MM.1S (cell line): ENCODE measurements around the gene TMEM163.

ENCODE experiments used
- DNase-seq: peaks from one replicate; pipeline ENCODE4 v3.0.0-alpha.2; 2015
- H2AFZ ChIP-seq: fragments of 300-600 bp; sonication (generic); 2 replicates; pipeline ENCODE4 v1.6.0; 2016; ENCODE audit warnings: antibody characterized with exemption, low read length
- H3F3A ChIP-seq: fragments of 300-600 bp; sonication (generic); 2 replicates; pipeline ENCODE4 v1.6.1; 2016; ENCODE audit warnings: mild to moderate bottlenecking, antibody characterized with exemption, low read length, moderate library complexity, mixed read lengths; ENCODE audit not compliant: insufficient read depth
- H3K27ac ChIP-seq: fragments of 300-600 bp; sonication (generic); 2 replicates; pipeline ENCODE4 v1.5.1; 2016; ENCODE audit warnings: mild to moderate bottlenecking, low read length
- H3K27me3 ChIP-seq: fragments of 300-600 bp; sonication (generic); replicated peaks from 2 replicates; pipeline ENCODE4 v1.6.0; 2016; ENCODE audit warnings: low read length; ENCODE audit not compliant: insufficient read depth
- H3K36me3 ChIP-seq: fragments of 300-600 bp; sonication (generic); replicated peaks from 2 replicates; pipeline ENCODE4 v1.6.1; 2016; ENCODE audit warnings: mild to moderate bottlenecking, low read length, mixed read lengths; ENCODE audit not compliant: insufficient read depth
- H3K4me1 ChIP-seq: fragments of 300-600 bp; sonication (generic); 2 replicates; pipeline ENCODE4 v1.6.1; 2016; ENCODE audit warnings: low read length, mixed read lengths
- H3K4me2 ChIP-seq: fragments of 300-600 bp; sonication (generic); 2 replicates; pipeline ENCODE4 v1.6.0; 2016; ENCODE audit warnings: low read depth, low read length
- H3K4me3 ChIP-seq: fragments of 300-600 bp; sonication (generic); 2 replicates; pipeline ENCODE4 v1.5.1; 2016; ENCODE audit warnings: low read length, mixed read lengths
- H3K79me2 ChIP-seq: fragments of 300-600 bp; sonication (generic); 2 replicates; pipeline ENCODE4 v1.6.1; 2016; ENCODE audit warnings: mixed run types, low read length, mixed read lengths
- H3K9ac ChIP-seq: fragments of 300-600 bp; sonication (generic); 2 replicates; pipeline ENCODE4 v1.6.1; 2016; ENCODE audit warnings: low read length, mixed read lengths
- H3K9me2 ChIP-seq: fragments of 300-600 bp; sonication (generic); replicated peaks from 2 replicates; pipeline ENCODE4 v1.6.1; 2016; ENCODE audit warnings: mild to moderate bottlenecking, low read length, mixed read lengths; ENCODE audit not compliant: insufficient read depth
- H3K9me3 ChIP-seq: fragments of 300-600 bp; sonication (generic); replicated peaks from 2 replicates; pipeline ENCODE4 v1.6.1; 2016; ENCODE audit warnings: mild to moderate bottlenecking, low read length, mixed read lengths; ENCODE audit not compliant: insufficient read depth
- H4K20me1 ChIP-seq: fragments of 300-600 bp; sonication (generic); 2 replicates; pipeline ENCODE4 v1.6.1; 2016; ENCODE audit warnings: mild to moderate bottlenecking, low read length, moderate library complexity, mixed read lengths; ENCODE audit not compliant: insufficient read depth
- EZH2 ChIP-seq: fragments of 300-600 bp; sonication (generic); optimal IDR thresholded peaks from 2 replicates; pipeline ENCODE3; 2017; ENCODE audit warnings: low read depth, mild to moderate bottlenecking, antibody characterized with exemption, low read length, mixed read lengths
- EZH2phosphoT487 ChIP-seq: fragments of 300-600 bp; sonication (generic); IDR thresholded peaks from 2 replicates; pipeline ENCODE4 v1.6.1; 2018; ENCODE audit warnings: antibody characterized with exemption, low read length
- TF ChIP-seq, protein P1 (sequence below): fragments of 300-600 bp; sonication (generic); IDR thresholded peaks from 2 replicates; pipeline ENCODE4 v1.5.1; 2016; ENCODE audit warnings: antibody characterized with exemption, low read length, mixed read lengths

TMEM163 gene

DNA sequence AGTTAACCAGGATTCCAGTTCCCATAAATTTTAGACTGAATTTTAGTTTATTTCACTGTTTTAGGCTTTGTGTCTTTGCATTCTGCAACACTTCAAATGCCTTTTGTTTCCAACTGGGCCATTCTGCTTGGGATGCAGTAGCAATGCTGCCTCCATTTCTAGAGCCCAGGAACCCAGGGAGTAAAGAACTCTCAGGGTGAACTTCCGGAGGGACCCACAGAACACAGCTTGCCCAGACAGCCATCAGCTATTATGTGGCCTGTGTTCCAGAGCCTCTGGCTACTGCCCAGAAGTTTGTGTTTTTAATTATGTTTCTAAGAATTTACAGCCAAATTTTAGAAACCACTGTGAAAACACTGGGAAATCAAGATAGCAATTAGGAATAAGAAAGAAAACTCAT lies 145.1 kb downstream of the TMEM163 start:
- H2AFZ ChIP-seq, result no peak overlapping the region
- H3K4me1 ChIP-seq, result no peaks in the 10 kb centered on the region
- TF ChIP-seq EZH2phosphoT487 (no peak), EZH2 (no peak)
- TF ChIP-seq, protein P1, sequence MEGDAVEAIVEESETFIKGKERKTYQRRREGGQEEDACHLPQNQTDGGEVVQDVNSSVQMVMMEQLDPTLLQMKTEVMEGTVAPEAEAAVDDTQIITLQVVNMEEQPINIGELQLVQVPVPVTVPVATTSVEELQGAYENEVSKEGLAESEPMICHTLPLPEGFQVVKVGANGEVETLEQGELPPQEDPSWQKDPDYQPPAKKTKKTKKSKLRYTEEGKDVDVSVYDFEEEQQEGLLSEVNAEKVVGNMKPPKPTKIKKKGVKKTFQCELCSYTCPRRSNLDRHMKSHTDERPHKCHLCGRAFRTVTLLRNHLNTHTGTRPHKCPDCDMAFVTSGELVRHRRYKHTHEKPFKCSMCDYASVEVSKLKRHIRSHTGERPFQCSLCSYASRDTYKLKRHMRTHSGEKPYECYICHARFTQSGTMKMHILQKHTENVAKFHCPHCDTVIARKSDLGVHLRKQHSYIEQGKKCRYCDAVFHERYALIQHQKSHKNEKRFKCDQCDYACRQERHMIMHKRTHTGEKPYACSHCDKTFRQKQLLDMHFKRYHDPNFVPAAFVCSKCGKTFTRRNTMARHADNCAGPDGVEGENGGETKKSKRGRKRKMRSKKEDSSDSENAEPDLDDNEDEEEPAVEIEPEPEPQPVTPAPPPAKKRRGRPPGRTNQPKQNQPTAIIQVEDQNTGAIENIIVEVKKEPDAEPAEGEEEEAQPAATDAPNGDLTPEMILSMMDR, result no peak
- H3K9ac ChIP-seq, result no peak overlapping the region
- DNase-seq, result no peak
- H3K4me3 ChIP-seq, result no peak overlapping the region
- H3K9me2 ChIP-seq, result no peaks in the 10 kb centered on the region
- no peak overlapping the region for H3K27ac ChIP-seq
- no peaks in the 10 kb centered on the region for H3K9me3 ChIP-seq
- no peaks in the 10 kb centered on the region for H4K20me1 ChIP-seq
- no peaks in the 10 kb centered on the region for H3K36me3 ChIP-seq
- no peaks in the 10 kb centered on the region for H3K79me2 ChIP-seq
- no peak overlapping the region for H3K4me2 ChIP-seq
- no peaks in the 10 kb centered on the region for H3K27me3 ChIP-seq
- no peaks in the 10 kb centered on the region for H3F3A ChIP-seq

DNA sequence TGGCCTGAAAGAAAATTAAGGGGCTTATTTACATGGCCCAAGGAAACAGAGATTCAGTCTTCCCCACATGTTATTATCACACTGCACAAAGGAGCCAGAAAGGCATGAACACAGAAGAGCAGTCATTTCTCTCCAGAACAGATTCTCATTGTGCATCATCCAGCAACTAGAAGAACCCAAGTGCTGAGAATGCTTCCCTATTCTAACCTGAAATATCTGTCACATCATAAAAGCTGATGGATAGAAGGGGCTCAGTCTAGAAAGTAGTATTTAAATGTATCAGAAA lies 145.8 kb downstream of the TMEM163 start:
- Histone ChIP-seq H3K36me3 (no peaks in the 10 kb centered on the region), H3F3A (no peaks in the 10 kb centered on the region), H3K4me1 (no peaks in the 10 kb centered on the region), H3K9me2 (no peaks in the 10 kb centered on the region), H4K20me1 (no peaks in the 10 kb centered on the region), H3K4me2 (no peak overlapping the region), H3K27me3 (no peaks in the 10 kb centered on the region), H3K4me3 (no peak overlapping the region), H3K79me2 (no peaks in the 10 kb centered on the region), H3K9me3 (no peaks in the 10 kb centered on the region), H3K9ac (no peak overlapping the region), H2AFZ (no peak overlapping the region), H3K27ac (no peak overlapping the region)
- DNase-seq, result no peak
- TF ChIP-seq EZH2 (no peak), EZH2phosphoT487 (no peak)
- TF ChIP-seq, protein P1, result no peak

DNA sequence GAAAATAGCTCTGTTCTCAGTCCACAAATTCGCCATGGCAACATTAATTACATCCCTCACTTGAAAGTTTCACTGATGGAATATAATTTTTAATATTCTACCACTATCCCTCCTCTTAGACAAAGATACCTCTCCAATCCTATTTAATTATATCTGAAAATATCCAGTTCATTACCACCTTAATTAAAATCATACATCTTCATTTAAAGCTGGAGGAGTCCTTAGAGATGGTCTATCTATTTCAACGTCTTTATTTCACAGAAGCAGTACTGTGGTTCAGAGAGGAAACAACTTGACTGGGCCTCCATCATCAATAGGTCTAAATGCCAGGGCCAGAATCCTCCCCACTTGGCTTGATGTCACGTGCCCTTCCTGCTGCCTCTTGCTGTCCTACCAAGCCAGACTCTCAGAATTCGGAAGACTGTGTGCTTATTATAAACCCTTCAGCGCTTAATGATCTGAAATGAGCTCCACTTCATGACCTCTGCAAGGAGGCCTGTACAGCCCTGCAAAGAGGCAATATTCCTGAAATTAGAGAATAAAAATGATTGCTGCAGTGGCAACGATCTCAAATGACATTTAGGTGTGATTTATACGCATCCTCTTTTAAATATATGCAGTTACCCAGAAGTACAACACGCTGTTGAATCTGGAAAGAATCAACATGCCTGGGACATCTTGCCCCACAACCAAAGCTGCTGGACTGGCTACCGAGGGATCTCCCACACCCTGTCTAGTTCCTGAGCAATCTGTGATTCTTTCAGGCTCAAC lies 146.3 kb downstream of the TMEM163 start:
- H3K9me3 ChIP-seq, result no peaks in the 10 kb centered on the region
- no peak overlapping the region for H2AFZ ChIP-seq
- no peak overlapping the region for H3K4me3 ChIP-seq
- H3K4me1 ChIP-seq, result no peaks in the 10 kb centered on the region
- DNase-seq, result no peak
- H3F3A ChIP-seq, result no peaks in the 10 kb centered on the region
- no peaks in the 10 kb centered on the region for H3K9me2 ChIP-seq
- H3K36me3 ChIP-seq, result no peaks in the 10 kb centered on the region
- no peak overlapping the region for H3K27ac ChIP-seq
- no peak overlapping the region for H3K4me2 ChIP-seq
- no peak overlapping the region for H3K9ac ChIP-seq
- H3K79me2 ChIP-seq, result no peaks in the 10 kb centered on the region
- H4K20me1 ChIP-seq, result no peaks in the 10 kb centered on the region
- TF ChIP-seq, protein P1, result no peak
- no peak for TF ChIP-seq EZH2
- no peak for TF ChIP-seq EZH2phosphoT487
- H3K27me3 ChIP-seq, result no peaks in the 10 kb centered on the region
